Measurements from ENCODE around the gene RPS6KA5. TPM values are rescaled to one million over a fixed set of nuclear protein-coding genes. Genes with fewer than 3 reads are reported as not detected.
"Not testable (repeated sequence)": the region's sequence is repeated elsewhere in the genome, so short reads cannot be mapped to it uniquely, and the experiment has no call there.

Gene RPS6KA5
- total RNA-seq, 2 experiments from 2014 or later, result 42.1 to 44.8 TPM

- Mint-ChIP-seq H3K36me3 (ENCODE audit: low read depth) (peaks cover 64% of the 10 kb centered on the region), H3K4me3 (no peak overlapping the region), H3K27me3 (no peaks in the 10 kb centered on the region), H3K4me1 (peaks cover 36% of the 10 kb centered on the region), H3K9me3 (peaks cover 5% of the 10 kb centered on the region), H3K27ac (peak overlapping the region; percentile 10)
- POLR2A ChIA-PET, result no interaction called here
- DNase-seq, result no peak
- CTCF ChIA-PET, result interaction anchor here (0.7 kb wide), 1 partner anchor 10 kb away, joined by 4 read pairs; no protein-coding TSS in a partner anchor
Measured at GRCh38 chr14:90993792-90994191, 66.6 kb downstream of the RPS6KA5 start.

GRCh38 chr14:90991690-90992443 is 68.6 kb downstream of the RPS6KA5 start:
- Mint-ChIP-seq H3K27me3 (no peaks in the 10 kb centered on the region), H3K4me3 (no peak overlapping the region), H3K27ac (no peak overlapping the region), H3K9me3 (peaks cover 5% of the 10 kb centered on the region), H3K4me1 (peaks cover 44% of the 10 kb centered on the region), H3K36me3 (ENCODE audit: low read depth) (peaks cover 68% of the 10 kb centered on the region)
- ChIA-PET POLR2A (no interaction called here), CTCF (interaction anchor here (1.6 kb wide), 1 partner anchor 15 kb away, joined by 3 read pairs; no protein-coding TSS in a partner anchor)
- no peak for DNase-seq

- Mint-ChIP-seq H3K27me3 (no peaks in the 10 kb centered on the region), H3K36me3 (ENCODE audit: low read depth) (peaks cover 64% of the 10 kb centered on the region), H3K4me3 (no peak overlapping the region), H3K9me3 (peaks cover 5% of the 10 kb centered on the region), H3K27ac (no peak overlapping the region), H3K4me1 (peaks cover 45% of the 10 kb centered on the region)
- ChIA-PET POLR2A (no interaction called here), CTCF (interaction anchor here (0.6 to 1.3 kb wide), 3 partner anchors 18 to 115 kb away, joined by 3 to 4 read pairs (median 3); no protein-coding TSS in a partner anchor)
- no peak for DNase-seq
Measured at GRCh38 chr14:90990141-90990540, 70.3 kb downstream of the RPS6KA5 start.

- Mint-ChIP-seq H3K4me3 (no peak overlapping the region), H3K27me3 (no peaks in the 10 kb centered on the region), H3K4me1 (peaks cover 31% of the 10 kb centered on the region), H3K9me3 (no peaks in the 10 kb centered on the region), H3K27ac (no peak overlapping the region), H3K36me3 (ENCODE audit: low read depth) (peaks cover 48% of the 10 kb centered on the region)
- POLR2A ChIA-PET, result no interaction called here
- CTCF ChIA-PET, result interaction anchor here (1.3 kb wide), 1 partner anchor 17 kb away, joined by 3 read pairs; no protein-coding TSS in a partner anchor
- no peak for DNase-seq
Measured at GRCh38 chr14:90987140-90987539, 73.3 kb downstream of the RPS6KA5 start.

GRCh38 chr14:90986510-90986909 is 73.9 kb downstream of the RPS6KA5 start:
- ChIA-PET CTCF (interaction anchor here (1.3 kb wide), 1 partner anchor 17 kb away, joined by 3 read pairs; no protein-coding TSS in a partner anchor), POLR2A (no interaction called here)
- Mint-ChIP-seq H3K9me3 (no peaks in the 10 kb centered on the region), H3K4me3 (no peak overlapping the region), H3K4me1 (peaks cover 27% of the 10 kb centered on the region), H3K27me3 (no peaks in the 10 kb centered on the region), H3K27ac (no peak overlapping the region), H3K36me3 (ENCODE audit: low read depth) (peaks cover 45% of the 10 kb centered on the region)
- DNase-seq, result no peak

GRCh38 chr14:90985601-90986242 is 74.7 kb downstream of the RPS6KA5 start:
- no peaks in the 10 kb centered on the region for H3K9me3 Mint-ChIP-seq
- no peak overlapping the region for H3K4me3 Mint-ChIP-seq
- peaks cover 20% of the 10 kb centered on the region for H3K4me1 Mint-ChIP-seq
- H3K27me3 Mint-ChIP-seq, result no peaks in the 10 kb centered on the region
- DNase-seq, result no peak
- POLR2A ChIA-PET, result no interaction called here
- CTCF ChIA-PET, result interaction anchor here (0.6 kb wide), 1 partner anchor 60 kb away, joined by 4 read pairs; no protein-coding TSS in a partner anchor
- H3K27ac Mint-ChIP-seq, result no peak overlapping the region
- H3K36me3 Mint-ChIP-seq (ENCODE audit: low read depth), result peaks cover 39% of the 10 kb centered on the region

- peaks cover 14% of the 10 kb centered on the region for H3K4me1 Mint-ChIP-seq
- CTCF ChIA-PET, result interaction anchor here (0.8 to 1.5 kb wide), 3 partner anchors 81 to 163 kb away, joined by 3 to 4 read pairs (median 3); no protein-coding TSS in a partner anchor
- no peaks in the 10 kb centered on the region for H3K9me3 Mint-ChIP-seq
- H3K4me3 Mint-ChIP-seq, result no peak overlapping the region
- peaks cover 26% of the 10 kb centered on the region for H3K36me3 Mint-ChIP-seq (ENCODE audit: low read depth)
- no peak for DNase-seq
- no peak overlapping the region for H3K27ac Mint-ChIP-seq
- POLR2A ChIA-PET, result no interaction called here
- H3K27me3 Mint-ChIP-seq, result no peaks in the 10 kb centered on the region
Measured at GRCh38 chr14:90983560-90983959, 76.9 kb downstream of the RPS6KA5 start.

- Mint-ChIP-seq H3K9me3 (no peaks in the 10 kb centered on the region), H3K36me3 (ENCODE audit: low read depth) (peaks cover 27% of the 10 kb centered on the region), H3K4me1 (peaks cover 5% of the 10 kb centered on the region), H3K27ac (no peak overlapping the region), H3K4me3 (no peak overlapping the region), H3K27me3 (no peaks in the 10 kb centered on the region)
- CTCF ChIA-PET, result interaction anchor here (0.6 kb wide), 1 partner anchor 145 kb away, joined by 3 read pairs; no protein-coding TSS in a partner anchor
- POLR2A ChIA-PET, result no interaction called here
- no peak for DNase-seq
Measured at GRCh38 chr14:90981636-90982035, 78.8 kb downstream of the RPS6KA5 start.

- H3K4me3 Mint-ChIP-seq, H3K27me3 Mint-ChIP-seq, H3K27ac Mint-ChIP-seq, POLR2A ChIA-PET, DNase-seq, H3K9me3 Mint-ChIP-seq, H3K4me1 Mint-ChIP-seq: not testable (repeated sequence)
- H3K36me3 Mint-ChIP-seq (ENCODE audit: low read depth), result peaks cover 32% of the 10 kb centered on the region
- CTCF ChIA-PET, result interaction anchor here (0.7 to 2.0 kb wide), 2 partner anchors 11 to 17 kb away, joined by 3 to 5 read pairs; no protein-coding TSS in a partner anchor
Measured at GRCh38 chr14:90980636-90981035, 79.8 kb downstream of the RPS6KA5 start.

- CTCF ChIA-PET, result interaction anchor here (2.0 kb wide), 1 partner anchor 18 kb away, joined by 5 read pairs; no protein-coding TSS in a partner anchor
- peaks cover 36% of the 10 kb centered on the region for H3K36me3 Mint-ChIP-seq (ENCODE audit: low read depth)
Measured at GRCh38 chr14:90979515-90979914, 80.9 kb downstream of the RPS6KA5 start.

GRCh38 chr14:90976101-90976500 is 84.3 kb downstream of the RPS6KA5 start:
- Mint-ChIP-seq H3K4me3 (no peak overlapping the region), H3K27ac (no peak overlapping the region), H3K27me3 (no peaks in the 10 kb centered on the region), H3K36me3 (ENCODE audit: low read depth) (peaks cover 56% of the 10 kb centered on the region), H3K4me1 (peaks cover 8% of the 10 kb centered on the region), H3K9me3 (peaks cover 3% of the 10 kb centered on the region)
- ChIA-PET CTCF (interaction anchor here (0.6 kb wide), 1 partner anchor 35 kb away, joined by 3 read pairs; no protein-coding TSS in a partner anchor), POLR2A (no interaction called here)
- no peak for DNase-seq

More at GRCh38 chr14:90979515-90979914, 80.9 kb downstream of the RPS6KA5 start:
- H3K9me3 Mint-ChIP-seq, result no peaks in the 10 kb centered on the region
- H3K4me3 Mint-ChIP-seq, result no peak overlapping the region
- no peak overlapping the region for H3K27ac Mint-ChIP-seq
- no peaks in the 10 kb centered on the region for H3K27me3 Mint-ChIP-seq
- POLR2A ChIA-PET, result no interaction called here
- no peak for DNase-seq
- H3K4me1 Mint-ChIP-seq, result peaks cover 2% of the 10 kb centered on the region

- H3K4me3 Mint-ChIP-seq, result no peak overlapping the region
- peaks cover 32% of the 10 kb centered on the region for H3K4me1 Mint-ChIP-seq
- CTCF ChIA-PET, result interaction anchor here (0.5 to 1.2 kb wide), 3 partner anchors 19 to 185 kb away, joined by 3 to 5 read pairs (median 4); no protein-coding TSS in a partner anchor
- H3K9me3 Mint-ChIP-seq, result peaks cover 3% of the 10 kb centered on the region
- no peaks in the 10 kb centered on the region for H3K27me3 Mint-ChIP-seq
- H3K27ac Mint-ChIP-seq, result no peak overlapping the region
- H3K36me3 Mint-ChIP-seq (ENCODE audit: low read depth), result peaks cover 55% of the 10 kb centered on the region
- no peak for DNase-seq
- POLR2A ChIA-PET, result no interaction called here
Measured at GRCh38 chr14:90971687-90972086, 88.8 kb downstream of the RPS6KA5 start.

- ChIA-PET CTCF (interaction anchor here (0.6 to 1.9 kb wide), 3 partner anchors 10 to 67 kb away, joined by 3 to 5 read pairs (median 3); no protein-coding TSS in a partner anchor), POLR2A (interaction anchor here (0.6 kb wide), 1 partner anchor 42 kb away, joined by 4 read pairs; no protein-coding TSS in a partner anchor)
- Mint-ChIP-seq H3K9me3 (peaks cover 3% of the 10 kb centered on the region), H3K27me3 (no peaks in the 10 kb centered on the region), H3K36me3 (ENCODE audit: low read depth) (peaks cover 63% of the 10 kb centered on the region), H3K4me3 (peak overlapping the region; percentile 45), H3K4me1 (peaks cover 37% of the 10 kb centered on the region), H3K27ac (peak overlapping the region; percentile 79)
- no peak for DNase-seq
Measured at GRCh38 chr14:90970167-90970600, 90.3 kb downstream of the RPS6KA5 start.
